Inflammatory macrophage (primary cell): ENCODE data around the gene CARD9.

ENCODE experiments used
- DNase-seq, 2 donors: peaks; one replicate each; pipeline ENCODE4 v3.0.0-alpha.2; 2020 to 2022

CARD9 gene

GRCh38 chr9:136400038-136400834 lies 26.8 kb upstream of the CARD9 start, which contains the start of gene SNAPC4:
SNAPC4 (minus strand) TSS chr9:136400170; CDS start chr9:136398428, 1,742 bp downstream.
- DNase-seq, result peak; percentile 90 to 92

GRCh38 chr9:136399176-136400037 lies 25.9 kb upstream of the CARD9 start:
- peak in 1 of 2 donors; percentile 17 for DNase-seq

GRCh38 chr9:136398286-136398685 lies 24.8 kb upstream of the CARD9 start:
- no peak for DNase-seq

- no peak for DNase-seq
Measured at GRCh38 chr9:136397643-136398042, 24.2 kb upstream of the CARD9 start.

- no peak for DNase-seq
Measured at GRCh38 chr9:136396219-136396515, 22.7 kb upstream of the CARD9 start.

GRCh38 chr9:136395345-136396218 lies 22.1 kb upstream of the CARD9 start:
- DNase-seq, result no peak

- no peak for DNase-seq
Measured at GRCh38 chr9:136395020-136395340, 21.5 kb upstream of the CARD9 start.

GRCh38 chr9:136394312-136395019 lies 21.0 kb upstream of the CARD9 start:
- DNase-seq, result no peak

- DNase-seq, result no peak
Measured at GRCh38 chr9:136393531-136393930, 20.1 kb upstream of the CARD9 start.

GRCh38 chr9:136392538-136393449 lies 19.3 kb upstream of the CARD9 start:
- no peak for DNase-seq

GRCh38 chr9:136391737-136392537 lies 18.5 kb upstream of the CARD9 start:
- no peak for DNase-seq

- DNase-seq, result no peak
Measured at GRCh38 chr9:136389396-136389795, 15.9 kb upstream of the CARD9 start.

- no peak for DNase-seq
Measured at GRCh38 chr9:136387217-136387616, 13.7 kb upstream of the CARD9 start.

GRCh38 chr9:136386018-136386417 lies 12.5 kb upstream of the CARD9 start:
- DNase-seq, result peak in 1 of 2 donors; percentile 41

GRCh38 chr9:136385015-136385414 lies 11.5 kb upstream of the CARD9 start:
- DNase-seq, result peak in 1 of 2 donors; percentile 27

- no peak for DNase-seq
Measured at GRCh38 chr9:136383436-136383835, 10.0 kb upstream of the CARD9 start.

- DNase-seq, result no peak
Measured at GRCh38 chr9:136381966-136382513, 8.6 kb upstream of the CARD9 start.

- DNase-seq, result no peak
Measured at GRCh38 chr9:136381311-136381710, 7.8 kb upstream of the CARD9 start.

GRCh38 chr9:136380381-136380780 lies 6.9 kb upstream of the CARD9 start:
- no peak for DNase-seq

- no peak for DNase-seq
Measured at GRCh38 chr9:136379891-136380290, 6.4 kb upstream of the CARD9 start.
